GM12878 (cell line): Measurements from ENCODE around the gene FBXW7. TPM values are rescaled to one million over a fixed set of nuclear protein-coding genes. Genes with fewer than 3 reads are reported as not detected.

ENCODE experiments used
- ATAC-seq: fragments of 200-7000 bp; cut with Tn5 transposase; 3 replicates; pipeline ENCODE4 v1.9.1; 2020; ENCODE audit warnings: mild to moderate bottlenecking, moderate library complexity
- BruUV-seq: library from RNA; stranded (reverse); fragments of 400-500 nt; replicated peaks from 2 replicates; lab custom pipeline; 2021; lab: Mats Ljungman, UMichigan
- CTCF ChIA-PET: fragments of 300-600 bp; sonication (Branson Sonifier 250); formaldehyde crosslinking; extraction: SDS; loops from one replicate; lab custom pipeline; 2021; ENCODE audit warnings: inconsistent platforms; lab: Yijun Ruan, JAX
- POLR2A ChIA-PET: fragments of 350-600 bp; formaldehyde crosslinking; extraction: SDS; loops from one replicate; lab custom pipeline; 2021; ENCODE audit warnings: inconsistent platforms; lab: Charles Lee
- RAD21 ChIA-PET: fragments of 300-600 bp; sonication (Branson Sonifier 250); formaldehyde crosslinking; loops from one replicate; lab custom pipeline; 2023; ENCODE audit warnings: antibody characterized with exemption; ENCODE audit not compliant: unreplicated experiment; lab: Charles Lee
- SMC1A ChIA-PET: fragments of 300-600 bp; sonication (Branson Sonifier 250); formaldehyde crosslinking; loops from one replicate; lab custom pipeline; 2023; ENCODE audit not compliant: unreplicated experiment, uncharacterized antibody; lab: Charles Lee
- DNase-seq: peaks from one replicate; pipeline ENCODE4 v3.0.0-alpha.2; 2011; ENCODE audit warnings: low read depth, low spot score
- FAIRE-seq: peaks from 3 replicates; lab custom pipeline; 2011; peaks lifted over from hg19 to GRCh38; lab: Jason Lieb, UNC
- H2AFZ ChIP-seq: 2 replicates; pipeline ENCODE4 v1.6.0; 2011; ENCODE audit warnings: low read depth, low read length, control low read depth; ENCODE audit not compliant: control insufficient read depth
- H3K27ac ChIP-seq: 2 replicates; pipeline ENCODE4 v1.5.1; 2011; ENCODE audit warnings: control low read depth; ENCODE audit not compliant: control insufficient read depth, insufficient read depth
- H3K27me3 ChIP-seq, 2 experiments: replicated peaks in 1 of 2; 2 replicates each; pipeline versions ENCODE4 v1.6.0 to v1.6.1; 2011; ENCODE audit warnings: low read length in 1 of 2; ENCODE audit not compliant: control insufficient read depth in 2 of 2, insufficient read depth in 2 of 2
- H3K36me3 ChIP-seq, 2 experiments: 2 replicates each; pipeline ENCODE4 v1.5.1; 2011; ENCODE audit warnings: low read length in 1 of 2; ENCODE audit not compliant: control insufficient read depth in 2 of 2, insufficient read depth in 2 of 2
- H3K4me1 ChIP-seq: 2 replicates; pipeline ENCODE4 v1.6.1; 2011; ENCODE audit warnings: mild to moderate bottlenecking, low read length, moderate library complexity, mixed read lengths; ENCODE audit not compliant: control insufficient read depth, insufficient read depth
- H3K4me2 ChIP-seq: 2 replicates; pipeline ENCODE4 v1.6.0; 2011; ENCODE audit warnings: control low read depth; ENCODE audit not compliant: control insufficient read depth, insufficient read depth
- H3K4me3 ChIP-seq: fragments of 200-600 bp; sonication (generic); 2 replicates; pipeline ENCODE4 v1.5.1; 2016
- H3K79me2 ChIP-seq: 2 replicates; pipeline ENCODE4 v1.6.0; 2011; ENCODE audit warnings: low read length; ENCODE audit not compliant: control insufficient read depth, insufficient read depth
- H3K9ac ChIP-seq: 2 replicates; pipeline ENCODE4 v1.8.0; 2011; ENCODE audit warnings: low read length, control low read depth, mixed read lengths; ENCODE audit not compliant: control insufficient read depth, insufficient read depth
- H3K9me3 ChIP-seq: replicated peaks from 3 replicates; pipeline ENCODE4 v1.5.1; 2011; ENCODE audit warnings: mild to moderate bottlenecking, low read length; ENCODE audit not compliant: control insufficient read depth, insufficient read depth
- H4K20me1 ChIP-seq: 2 replicates; pipeline ENCODE4 v1.6.0; 2011; ENCODE audit not compliant: control insufficient read depth, insufficient read depth
- BACH1 ChIP-seq: fragments of 450-650 bp; IDR thresholded peaks from 2 replicates; pipeline ENCODE4 v1.6.1; 2017; ENCODE audit warnings: mild to moderate bottlenecking, borderline replicate concordance
- CHD2 ChIP-seq: IDR thresholded peaks from 2 replicates; pipeline ENCODE4 v1.6.1; 2011; ENCODE audit warnings: low read depth, low read length, improper control_type of control experiment, borderline replicate concordance
- EGR1 ChIP-seq, 2 experiments: IDR thresholded peaks; 1 replicate in 1 of 2; 2 replicates in 1 of 2; pipeline ENCODE4 v1.6.1; 2011 to 2012; ENCODE audit warnings: low read depth in 2 of 2, low read length in 2 of 2, borderline replicate concordance in 1 of 2, mild to moderate bottlenecking in 1 of 2, moderate library complexity in 1 of 2
- GABPA ChIP-seq: IDR thresholded peaks from 2 replicates; pipeline ENCODE4 v1.6.1; 2014; ENCODE audit warnings: antibody characterized with exemption, low read depth, mild to moderate bottlenecking, inconsistent platforms
- MTA3 ChIP-seq: IDR thresholded peaks from 2 replicates; pipeline ENCODE4 v1.6.1; 2012; ENCODE audit warnings: low read length, inconsistent platforms, borderline replicate concordance
- RFX5 ChIP-seq: IDR thresholded peaks from 2 replicates; pipeline ENCODE4 v1.6.1; 2011; ENCODE audit warnings: low read depth, low read length, improper control_type of control experiment
- RUNX3 ChIP-seq: IDR thresholded peaks from 2 replicates; pipeline ENCODE4 v1.6.1; 2012; ENCODE audit warnings: low read length, inconsistent platforms
- SIN3A ChIP-seq: IDR thresholded peaks from 2 replicates; pipeline ENCODE4 v1.6.1; 2012; ENCODE audit warnings: low read depth, low read length, improper control_type of control experiment
- STAT3 ChIP-seq: IDR thresholded peaks from 2 replicates; pipeline ENCODE4 v1.6.1; 2011; ENCODE audit warnings: low read depth, low read length, improper control_type of control experiment
- WGBS: methylation state at CpG from one replicate; pipeline ENCODE4 v1.1.6; 2016; ENCODE audit warnings: low lambda C conversion rate; ENCODE audit not compliant: insufficient replicate concordance, insufficient coverage; ENCODE audit errors: missing lambda C conversion rate; 5-methylcytosine and 5-hydroxymethylcytosine counted together
- in situ Hi-C: fragments of 300-500 bp; cut with MboI; formaldehyde crosslinking; loops from 9 replicates; pipeline ENCODE4 v1.14.3; 2018; ENCODE audit warnings: mixed read lengths
- intact Hi-C: fragments of 100-400 bp; cut with micrococcal nuclease; formaldehyde crosslinking; loops from one replicate; pipeline ENCODE4 v1.14.2; 2022; ENCODE audit not compliant: unreplicated experiment
- polyA plus RNA-seq, 11 experiments: library from polyadenylated mRNA; depleted of rRNA in 4 of 11; unstranded in 6 of 11; stranded (reverse) in 5 of 11; fragments of >200 nt; fragmentation: Nextera tagmentation in 4 of 11; fragmentation: Illumina TruSeq in 1 of 11; extraction: Ambion mirVana in 4 of 11; extraction: Trizol in 1 of 11; gene quantifications; 1 replicate in 1 of 11; 2 replicates in 10 of 11; pipeline versions ENCODE4 v1.2.1 to v1.2.3, GENCODE V29; 2011 to 2016; ENCODE audit warnings: inconsistent platforms in 2 of 11, missing spikeins in 2 of 11, low read depth in 1 of 11
- total RNA-seq, 4 experiments: library from RNA; depleted of rRNA in 3 of 4; stranded (reverse); fragments of >200 nt in 3 of 4; fragmentation: Illumina TruSeq in 1 of 4; extraction: Trizol in 1 of 4; gene quantifications; 2 replicates each; pipeline versions ENCODE4 v1.2.1 to v1.2.3, GENCODE V29; 2013 to 2021
- TF ChIP-seq, protein P1 (sequence below): fragments of 450-650 bp; IDR thresholded peaks from 2 replicates; pipeline ENCODE4 v1.6.1; 2017; ENCODE audit warnings: borderline replicate concordance

Gene FBXW7
- total and polyA plus RNA-seq, 10 of the 15 experiments (the other 5 are each of a cell fraction or from before 2014, with no cell fraction given): 35.8 to 118 (median 47.2) TPM

GRCh38 chr4:152437561-152437960 lies 98.3 kb downstream of the FBXW7 start:
- in situ Hi-C loops (no loop called here), intact Hi-C loops (no loop called here)
- no peak overlapping the region for H2AFZ ChIP-seq
- H3K4me2 ChIP-seq: no peak overlapping the region
- DNase-seq (no peak), ATAC-seq (no peak), FAIRE-seq (no peak)
- no peaks in the 10 kb centered on the region for H3K27me3 ChIP-seq
- no peak overlapping the region for H3K4me3 ChIP-seq
- peaks cover 11% of the 10 kb centered on the region; the same call in 2 of the 3 replicates for H3K9me3 ChIP-seq
- SMC1A ChIA-PET: no interaction called here
- H3K27ac ChIP-seq: no peak overlapping the region
- H4K20me1 ChIP-seq: no peaks in the 10 kb centered on the region
- BruUV-seq: no TSS peak
- H3K79me2 ChIP-seq: peaks cover 26% of the 10 kb centered on the region
- H3K36me3 ChIP-seq: 0 out of 4 replicates have a peak, but pooled peaks cover 0 to 5% of the 10 kb centered on the region in 2 experiments
- no peak overlapping the region for H3K9ac ChIP-seq
- TF ChIP-seq RUNX3 (no peak), STAT3 (no peak), CHD2 (no peak), EGR1 (IDR thresholded peaks at IDR 0.05; ENCODE audit: borderline replicate concordance in 1 of 2, low read depth in 2 of 2, low read length in 2 of 2) (no peak), RFX5 (no peak), GABPA (no peak), SIN3A (no peak), MTA3 (no peak), BACH1 (no peak)
- TF ChIP-seq, protein P1, sequence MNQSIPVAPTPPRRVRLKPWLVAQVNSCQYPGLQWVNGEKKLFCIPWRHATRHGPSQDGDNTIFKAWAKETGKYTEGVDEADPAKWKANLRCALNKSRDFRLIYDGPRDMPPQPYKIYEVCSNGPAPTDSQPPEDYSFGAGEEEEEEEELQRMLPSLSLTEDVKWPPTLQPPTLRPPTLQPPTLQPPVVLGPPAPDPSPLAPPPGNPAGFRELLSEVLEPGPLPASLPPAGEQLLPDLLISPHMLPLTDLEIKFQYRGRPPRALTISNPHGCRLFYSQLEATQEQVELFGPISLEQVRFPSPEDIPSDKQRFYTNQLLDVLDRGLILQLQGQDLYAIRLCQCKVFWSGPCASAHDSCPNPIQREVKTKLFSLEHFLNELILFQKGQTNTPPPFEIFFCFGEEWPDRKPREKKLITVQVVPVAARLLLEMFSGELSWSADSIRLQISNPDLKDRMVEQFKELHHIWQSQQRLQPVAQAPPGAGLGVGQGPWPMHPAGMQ: no peak
- CTCF ChIA-PET: no interaction called here
- RAD21 ChIA-PET: no interaction called here
- POLR2A ChIA-PET: no interaction called here
- peaks cover 4% of the 10 kb centered on the region; the same call in 1 of the 2 replicates for H3K4me1 ChIP-seq
- WGBS: 100% methylated on average over 7 of the region's 7 CpGs
